DOHH2 (cell line): ENCODE measurements around the gene OBSCN.

Experiments
- H3F3A ChIP-seq: fragments of 200-600 bp; sonication (generic), shearing (Covaris generic); 2 replicates; pipeline ENCODE4 v1.6.0; 2016; ENCODE audit warnings: antibody characterized with exemption, mild to moderate bottlenecking; ENCODE audit not compliant: control insufficient read depth, insufficient read depth
- H3K27ac ChIP-seq: fragments of 200-600 bp; sonication (generic); 2 replicates; pipeline ENCODE4 v1.5.1; 2014; ENCODE audit warnings: low read depth, mild to moderate bottlenecking, low read length, moderate library complexity
- H3K27me3 ChIP-seq: fragments of 200-600 bp; sonication (generic); 2 replicates; pipeline ENCODE4 v1.6.1; 2014; ENCODE audit warnings: mild to moderate bottlenecking, low read length, mixed read lengths; ENCODE audit not compliant: control insufficient read depth
- H3K36me3 ChIP-seq: fragments of 200-600 bp; sonication (generic); 2 replicates; pipeline ENCODE4 v1.6.1; 2014; ENCODE audit warnings: mild to moderate bottlenecking, low read length, moderate library complexity, mixed read lengths; ENCODE audit not compliant: control insufficient read depth
- H3K4me1 ChIP-seq: fragments of 200-600 bp; sonication (generic); 2 replicates; pipeline ENCODE4 v1.6.1; 2014; ENCODE audit warnings: mild to moderate bottlenecking, low read length, mixed read lengths; ENCODE audit not compliant: control insufficient read depth
- H3K4me2 ChIP-seq: fragments of 200-600 bp; sonication (generic); 2 replicates; pipeline ENCODE4 v1.6.0; 2014; ENCODE audit warnings: mild to moderate bottlenecking, low read length, moderate library complexity
- H3K4me3 ChIP-seq: fragments of 200-600 bp; sonication (generic); 2 replicates; pipeline ENCODE4 v1.5.1; 2014; ENCODE audit warnings: mild to moderate bottlenecking, low read length, mixed read lengths
- H3K79me2 ChIP-seq: fragments of 200-600 bp; sonication (generic); 2 replicates; pipeline ENCODE4 v1.6.1; 2014; ENCODE audit warnings: mild to moderate bottlenecking, low read length, mixed read lengths; ENCODE audit not compliant: control insufficient read depth
- H3K9me2 ChIP-seq: fragments of 200-600 bp; sonication (generic); replicated peaks from 2 replicates; pipeline ENCODE4 v1.6.1; 2014; ENCODE audit warnings: mild to moderate bottlenecking, low read length, mixed read lengths; ENCODE audit not compliant: control insufficient read depth
- H3K9me3 ChIP-seq: fragments of 200-600 bp; sonication (generic); 2 replicates; pipeline ENCODE4 v1.6.1; 2014; ENCODE audit warnings: antibody characterized with exemption, low read length, mixed read lengths; ENCODE audit not compliant: control insufficient read depth, insufficient read depth
- H4K20me1 ChIP-seq: fragments of 200-600 bp; sonication (generic); 2 replicates; pipeline ENCODE4 v1.6.0; 2014; ENCODE audit warnings: low read depth, mild to moderate bottlenecking, antibody characterized with exemption, low read length, moderate library complexity; ENCODE audit not compliant: control insufficient read depth, insufficient read depth
- CTCF ChIP-seq: fragments of 200-600 bp; sonication (generic); IDR thresholded peaks from one replicate; pipeline ENCODE4 v1.5.1; 2014; ENCODE audit warnings: antibody characterized with exemption, mild to moderate bottlenecking, low read depth, low read length; ENCODE audit not compliant: poor library complexity, severe bottlenecking
- EZH2phosphoT487 ChIP-seq: fragments of 200-600 bp; sonication (generic); IDR thresholded peaks from 2 replicates; pipeline ENCODE4 v1.6.1; 2017; ENCODE audit warnings: borderline replicate concordance, mild to moderate bottlenecking, antibody characterized with exemption, low read length, moderate library complexity, mixed read lengths

The OBSCN gene

GRCh38 chr1:228291906-228292608 lies 84.2 kb downstream of the OBSCN start:
- H3K4me2 ChIP-seq = no peak overlapping the region
- no peaks in the 10 kb centered on the region for H3F3A ChIP-seq
- no peaks in the 10 kb centered on the region for H3K27me3 ChIP-seq
- no peaks in the 10 kb centered on the region for H3K9me2 ChIP-seq
- no peak overlapping the region for H3K27ac ChIP-seq
- H3K4me1 ChIP-seq = no peaks in the 10 kb centered on the region
- TF ChIP-seq EZH2phosphoT487 (no peak), CTCF (no peak)
- no peaks in the 10 kb centered on the region for H3K36me3 ChIP-seq
- no peaks in the 10 kb centered on the region for H3K79me2 ChIP-seq
- no peak overlapping the region for H3K4me3 ChIP-seq
- no peaks in the 10 kb centered on the region for H4K20me1 ChIP-seq
- H3K9me3 ChIP-seq = 0 out of 2 replicates have a peak, but pooled peaks cover under 1% of the 10 kb centered on the region

- Histone ChIP-seq H3K36me3 (no peaks in the 10 kb centered on the region), H3K27ac (no peak overlapping the region), H3K79me2 (no peaks in the 10 kb centered on the region), H3K9me3 (peaks cover 5% of the 10 kb centered on the region; the same call in 1 of the 2 replicates), H3K4me3 (no peak overlapping the region), H3K9me2 (no peaks in the 10 kb centered on the region), H3K4me1 (no peaks in the 10 kb centered on the region), H3F3A (no peaks in the 10 kb centered on the region), H3K27me3 (no peaks in the 10 kb centered on the region), H4K20me1 (no peaks in the 10 kb centered on the region), H3K4me2 (no peak overlapping the region)
- TF ChIP-seq EZH2phosphoT487 (no peak), CTCF (no peak)
Measured at GRCh38 chr1:228292609-228292911, 84.7 kb downstream of the OBSCN start.

- Histone ChIP-seq H3K9me3 (peaks cover 9% of the 10 kb centered on the region; the same call in 1 of the 2 replicates), H3K36me3 (no peaks in the 10 kb centered on the region), H4K20me1 (no peaks in the 10 kb centered on the region), H3K79me2 (no peaks in the 10 kb centered on the region), H3K4me2 (no peak overlapping the region), H3K9me2 (no peaks in the 10 kb centered on the region), H3K27ac (no peak overlapping the region), H3K4me3 (no peak overlapping the region), H3K27me3 (no peaks in the 10 kb centered on the region), H3K4me1 (no peaks in the 10 kb centered on the region), H3F3A (no peaks in the 10 kb centered on the region)
- TF ChIP-seq CTCF (no peak), EZH2phosphoT487 (no peak)
Measured at GRCh38 chr1:228293393-228293792, 85.5 kb downstream of the OBSCN start.
